GM12878 (cell line): ENCODE data around the gene AP4E1. TPM values are rescaled to one million over a fixed set of nuclear protein-coding genes. Genes with fewer than 3 reads are reported as not detected.

Experiments
- ATAC-seq: fragments of 200-7000 bp; cut with Tn5 transposase; 3 replicates; pipeline ENCODE4 v1.9.1; 2020; ENCODE audit warnings: mild to moderate bottlenecking, moderate library complexity
- BruUV-seq: library from RNA; stranded (reverse); fragments of 400-500 nt; replicated peaks from 2 replicates; lab custom pipeline; 2021; lab: Mats Ljungman, UMichigan
- CTCF ChIA-PET: fragments of 300-600 bp; sonication (Branson Sonifier 250); formaldehyde crosslinking; extraction: SDS; loops from one replicate; lab custom pipeline; 2021; ENCODE audit warnings: inconsistent platforms; lab: Yijun Ruan, JAX
- POLR2A ChIA-PET: fragments of 350-600 bp; formaldehyde crosslinking; extraction: SDS; loops from one replicate; lab custom pipeline; 2021; ENCODE audit warnings: inconsistent platforms; lab: Charles Lee
- RAD21 ChIA-PET: fragments of 300-600 bp; sonication (Branson Sonifier 250); formaldehyde crosslinking; loops from one replicate; lab custom pipeline; 2023; ENCODE audit warnings: antibody characterized with exemption; ENCODE audit not compliant: unreplicated experiment; lab: Charles Lee
- SMC1A ChIA-PET: fragments of 300-600 bp; sonication (Branson Sonifier 250); formaldehyde crosslinking; loops from one replicate; lab custom pipeline; 2023; ENCODE audit not compliant: unreplicated experiment, uncharacterized antibody; lab: Charles Lee
- DNase-seq: peaks from one replicate; pipeline ENCODE4 v3.0.0-alpha.2; 2011; ENCODE audit warnings: low read depth, low spot score
- FAIRE-seq: peaks from 3 replicates; lab custom pipeline; 2011; peaks lifted over from hg19 to GRCh38; lab: Jason Lieb, UNC
- H2AFZ ChIP-seq: 2 replicates; pipeline ENCODE4 v1.6.0; 2011; ENCODE audit warnings: low read depth, low read length, control low read depth; ENCODE audit not compliant: control insufficient read depth
- H3K27ac ChIP-seq: 2 replicates; pipeline ENCODE4 v1.5.1; 2011; ENCODE audit warnings: control low read depth; ENCODE audit not compliant: control insufficient read depth, insufficient read depth
- H3K27me3 ChIP-seq, 2 experiments: replicated peaks in 1 of 2; 2 replicates each; pipeline versions ENCODE4 v1.6.0 to v1.6.1; 2011; ENCODE audit warnings: low read length in 1 of 2; ENCODE audit not compliant: control insufficient read depth in 2 of 2, insufficient read depth in 2 of 2
- H3K36me3 ChIP-seq, 2 experiments: 2 replicates each; pipeline ENCODE4 v1.5.1; 2011; ENCODE audit warnings: low read length in 1 of 2; ENCODE audit not compliant: control insufficient read depth in 2 of 2, insufficient read depth in 2 of 2
- H3K4me1 ChIP-seq: 2 replicates; pipeline ENCODE4 v1.6.1; 2011; ENCODE audit warnings: mild to moderate bottlenecking, low read length, moderate library complexity, mixed read lengths; ENCODE audit not compliant: control insufficient read depth, insufficient read depth
- H3K4me2 ChIP-seq: 2 replicates; pipeline ENCODE4 v1.6.0; 2011; ENCODE audit warnings: control low read depth; ENCODE audit not compliant: control insufficient read depth, insufficient read depth
- H3K4me3 ChIP-seq: fragments of 200-600 bp; sonication (generic); 2 replicates; pipeline ENCODE4 v1.5.1; 2016
- H3K79me2 ChIP-seq: 2 replicates; pipeline ENCODE4 v1.6.0; 2011; ENCODE audit warnings: low read length; ENCODE audit not compliant: control insufficient read depth, insufficient read depth
- H3K9ac ChIP-seq: 2 replicates; pipeline ENCODE4 v1.8.0; 2011; ENCODE audit warnings: low read length, control low read depth, mixed read lengths; ENCODE audit not compliant: control insufficient read depth, insufficient read depth
- H3K9me3 ChIP-seq: replicated peaks from 3 replicates; pipeline ENCODE4 v1.5.1; 2011; ENCODE audit warnings: mild to moderate bottlenecking, low read length; ENCODE audit not compliant: control insufficient read depth, insufficient read depth
- H4K20me1 ChIP-seq: 2 replicates; pipeline ENCODE4 v1.6.0; 2011; ENCODE audit not compliant: control insufficient read depth, insufficient read depth
- DPF2 ChIP-seq: fragments of 450-650 bp; IDR thresholded peaks from 2 replicates; pipeline ENCODE4 v1.6.1; 2017; ENCODE audit warnings: mild to moderate bottlenecking
- EED ChIP-seq: sonication (generic); IDR thresholded peaks from 2 replicates; pipeline ENCODE4 v1.6.1; 2016; ENCODE audit warnings: antibody characterized with exemption, low read depth
- ESRRA ChIP-seq: IDR thresholded peaks from 2 replicates; pipeline ENCODE4 v1.6.1; 2012; ENCODE audit warnings: mild to moderate bottlenecking, low read length, improper control_type of control experiment
- EZH2 ChIP-seq: IDR thresholded peaks from 2 replicates; pipeline ENCODE4 v1.6.1; 2012; ENCODE audit warnings: low read depth, mild to moderate bottlenecking, control low read depth, inconsistent platforms, low read length, borderline replicate concordance; ENCODE audit not compliant: control insufficient read depth
- JUND ChIP-seq: IDR thresholded peaks from 2 replicates; pipeline ENCODE4 v1.6.1; 2012; ENCODE audit warnings: low read depth, mild to moderate bottlenecking, low read length, improper control_type of control experiment, moderate library complexity
- KDM1A ChIP-seq: fragments of 200-600 bp; sonication (generic); IDR thresholded peaks from 2 replicates; pipeline ENCODE4 v1.6.1; 2016; ENCODE audit warnings: borderline replicate concordance
- MEF2B ChIP-seq: fragments of 450-650 bp; IDR thresholded peaks from 2 replicates; pipeline ENCODE4 v1.6.1; 2018; ENCODE audit warnings: mild to moderate bottlenecking, moderate library complexity; ENCODE audit not compliant: partially characterized antibody, poor library complexity, severe bottlenecking
- ZBTB33 ChIP-seq: fragments of 450-650 bp; IDR thresholded peaks from 2 replicates; pipeline ENCODE4 v1.6.1; 2017; ENCODE audit warnings: mild to moderate bottlenecking
- ZSCAN29 ChIP-seq: fragments of 450-650 bp; IDR thresholded peaks from 2 replicates; pipeline ENCODE4 v1.6.1; 2017; ENCODE audit warnings: mild to moderate bottlenecking, moderate library complexity
- WGBS: methylation state at CpG from one replicate; pipeline ENCODE4 v1.1.6; 2016; ENCODE audit warnings: low lambda C conversion rate; ENCODE audit not compliant: insufficient replicate concordance, insufficient coverage; ENCODE audit errors: missing lambda C conversion rate; 5-methylcytosine and 5-hydroxymethylcytosine counted together
- in situ Hi-C: fragments of 300-500 bp; cut with MboI; formaldehyde crosslinking; loops from 9 replicates; pipeline ENCODE4 v1.14.3; 2018; ENCODE audit warnings: mixed read lengths
- intact Hi-C: fragments of 100-400 bp; cut with micrococcal nuclease; formaldehyde crosslinking; loops from one replicate; pipeline ENCODE4 v1.14.2; 2022; ENCODE audit not compliant: unreplicated experiment
- polyA plus RNA-seq, 11 experiments: library from polyadenylated mRNA; depleted of rRNA in 4 of 11; unstranded in 6 of 11; stranded (reverse) in 5 of 11; fragments of >200 nt; fragmentation: Nextera tagmentation in 4 of 11; fragmentation: Illumina TruSeq in 1 of 11; extraction: Ambion mirVana in 4 of 11; extraction: Trizol in 1 of 11; gene quantifications; 1 replicate in 1 of 11; 2 replicates in 10 of 11; pipeline versions ENCODE4 v1.2.1 to v1.2.3, GENCODE V29; 2011 to 2016; ENCODE audit warnings: inconsistent platforms in 2 of 11, missing spikeins in 2 of 11, low read depth in 1 of 11
- total RNA-seq, 4 experiments: library from RNA; depleted of rRNA in 3 of 4; stranded (reverse); fragments of >200 nt in 3 of 4; fragmentation: Illumina TruSeq in 1 of 4; extraction: Trizol in 1 of 4; gene quantifications; 2 replicates each; pipeline versions ENCODE4 v1.2.1 to v1.2.3, GENCODE V29; 2013 to 2021
- TF ChIP-seq, protein P1 (sequence below): fragments of 450-650 bp; IDR thresholded peaks from 2 replicates; pipeline ENCODE4 v1.6.1; 2017; ENCODE audit warnings: low read depth, mild to moderate bottlenecking, moderate library complexity
- TF ChIP-seq, protein P2 (sequence below): fragments of 450-650 bp; IDR thresholded peaks from 2 replicates; pipeline ENCODE4 v1.6.1; 2018; ENCODE audit warnings: borderline replicate concordance, mild to moderate bottlenecking; ENCODE audit not compliant: partially characterized antibody

Gene AP4E1
- total and polyA plus RNA-seq, 10 of the 15 experiments (the other 5 are each of a cell fraction or from before 2014, with no cell fraction given): 1.2 to 11.4 (median 6.7) TPM

DNA sequence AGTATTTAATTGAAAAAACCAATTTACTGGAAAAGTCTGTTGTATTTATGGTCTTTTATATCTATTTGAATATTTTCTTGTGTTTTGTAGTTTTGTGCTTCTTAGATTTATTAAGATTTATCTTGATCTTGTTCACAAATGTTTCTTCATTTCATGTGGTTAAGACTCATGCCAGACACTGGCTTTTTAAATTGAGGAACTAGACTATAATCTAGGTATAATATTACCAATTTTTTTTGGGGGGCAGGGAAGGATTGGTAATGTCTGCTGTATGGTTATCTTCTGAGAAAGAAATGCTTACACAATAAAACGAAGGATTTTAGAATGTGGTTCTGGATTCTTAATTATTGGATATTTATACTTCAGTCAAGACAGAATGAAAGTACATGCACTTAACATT lies 24.9 kb downstream of the AP4E1 start:
- no peak overlapping the region for H3K27ac ChIP-seq
- no peak for FAIRE-seq
- H3K4me1 ChIP-seq: no peaks in the 10 kb centered on the region
- H3K4me2 ChIP-seq: no peak overlapping the region
- H3K9ac ChIP-seq: no peak overlapping the region
- H3K9me3 ChIP-seq: no peaks in the 10 kb centered on the region
- no peak for DNase-seq
- intact Hi-C loops (no loop called here), in situ Hi-C loops (no loop called here)
- no peaks in the 10 kb centered on the region for H4K20me1 ChIP-seq
- H3K79me2 ChIP-seq: no peaks in the 10 kb centered on the region
- H3K36me3 ChIP-seq: peaks cover 0 to 5% of the 10 kb centered on the region in 2 experiments; a peak in 2 of 4 replicates
- CTCF ChIA-PET: interaction anchor here (0.7 kb wide), 1 partner anchor 340 kb away, joined by 3 read pairs; no protein-coding TSS in a partner anchor
- no TSS peak for BruUV-seq
- ATAC-seq: no peak
- RAD21 ChIA-PET: interaction anchor here (0.8 kb wide), 1 partner anchor 18 kb away, joined by 3 read pairs; no protein-coding TSS in a partner anchor
- H3K4me3 ChIP-seq: no peak overlapping the region
- TF ChIP-seq ESRRA (no peak), DPF2 (no peak), ZBTB33 (no peak), MEF2B (no peak), JUND (no peak), ZSCAN29 (no peak), EED (no peak), EZH2 (no peak), KDM1A (no peak)
- TF ChIP-seq, protein P1, sequence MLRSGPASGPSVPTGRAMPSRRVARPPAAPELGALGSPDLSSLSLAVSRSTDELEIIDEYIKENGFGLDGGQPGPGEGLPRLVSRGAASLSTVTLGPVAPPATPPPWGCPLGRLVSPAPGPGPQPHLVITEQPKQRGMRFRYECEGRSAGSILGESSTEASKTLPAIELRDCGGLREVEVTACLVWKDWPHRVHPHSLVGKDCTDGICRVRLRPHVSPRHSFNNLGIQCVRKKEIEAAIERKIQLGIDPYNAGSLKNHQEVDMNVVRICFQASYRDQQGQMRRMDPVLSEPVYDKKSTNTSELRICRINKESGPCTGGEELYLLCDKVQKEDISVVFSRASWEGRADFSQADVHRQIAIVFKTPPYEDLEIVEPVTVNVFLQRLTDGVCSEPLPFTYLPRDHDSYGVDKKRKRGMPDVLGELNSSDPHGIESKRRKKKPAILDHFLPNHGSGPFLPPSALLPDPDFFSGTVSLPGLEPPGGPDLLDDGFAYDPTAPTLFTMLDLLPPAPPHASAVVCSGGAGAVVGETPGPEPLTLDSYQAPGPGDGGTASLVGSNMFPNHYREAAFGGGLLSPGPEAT: no peak
- TF ChIP-seq, protein P2, sequence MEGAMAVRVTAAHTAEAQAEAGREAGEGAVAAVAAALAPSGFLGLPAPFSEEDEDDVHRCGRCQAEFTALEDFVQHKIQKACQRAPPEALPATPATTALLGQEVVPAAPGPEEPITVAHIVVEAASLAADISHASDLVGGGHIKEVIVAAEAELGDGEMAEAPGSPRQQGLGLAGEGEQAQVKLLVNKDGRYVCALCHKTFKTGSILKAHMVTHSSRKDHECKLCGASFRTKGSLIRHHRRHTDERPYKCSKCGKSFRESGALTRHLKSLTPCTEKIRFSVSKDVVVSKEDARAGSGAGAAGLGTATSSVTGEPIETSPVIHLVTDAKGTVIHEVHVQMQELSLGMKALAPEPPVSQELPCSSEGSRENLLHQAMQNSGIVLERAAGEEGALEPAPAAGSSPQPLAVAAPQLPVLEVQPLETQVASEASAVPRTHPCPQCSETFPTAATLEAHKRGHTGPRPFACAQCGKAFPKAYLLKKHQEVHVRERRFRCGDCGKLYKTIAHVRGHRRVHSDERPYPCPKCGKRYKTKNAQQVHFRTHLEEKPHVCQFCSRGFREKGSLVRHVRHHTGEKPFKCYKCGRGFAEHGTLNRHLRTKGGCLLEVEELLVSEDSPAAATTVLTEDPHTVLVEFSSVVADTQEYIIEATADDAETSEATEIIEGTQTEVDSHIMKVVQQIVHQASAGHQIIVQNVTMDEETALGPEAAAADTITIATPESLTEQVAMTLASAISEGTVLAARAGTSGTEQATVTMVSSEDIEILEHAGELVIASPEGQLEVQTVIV: no peak
- SMC1A ChIA-PET: no interaction called here
- H2AFZ ChIP-seq: no peak overlapping the region
- POLR2A ChIA-PET: no interaction called here
- H3K27me3 ChIP-seq: no peaks in the 10 kb centered on the region
- 100% methylated on average over 1 of the region's 1 CpG for WGBS
